ENCODE results near the gene OR10G2.

OR10G2 gene

DNA sequence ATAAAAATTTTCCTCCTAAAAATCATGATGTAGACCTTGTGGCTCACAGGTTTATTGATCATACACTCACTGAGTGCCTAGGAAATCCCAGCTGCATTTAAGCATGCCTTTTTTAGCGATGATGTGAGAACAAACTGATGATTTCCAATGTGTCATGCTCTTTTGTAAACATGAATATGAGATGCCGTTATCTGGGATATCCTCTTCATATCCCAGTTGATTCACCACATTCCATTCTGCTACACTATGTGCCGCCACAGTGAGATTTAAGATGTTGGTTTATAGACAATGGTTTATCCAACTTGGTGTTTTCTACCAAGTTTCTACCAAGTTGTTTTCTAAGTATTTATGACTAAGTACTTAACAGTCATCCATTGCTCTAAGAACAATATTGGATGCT lies 33.6 kb upstream of the OR10G2 start:
- POLR2A ChIA-PET: no interaction called here
- no peak for DNase-seq
- Histone ChIP-seq H3K4me1 (ENCODE audit: control extremely low read depth in 1 of 4, control insufficient read depth in 4 of 4, insufficient read depth in 4 of 4, low read length in 3 of 4) (no peaks in the 10 kb centered on the region), H3K27me3 (replicated peaks in 2 of 5; ENCODE audit: control insufficient read depth in 4 of 5, insufficient read depth in 5 of 5, low read length in 4 of 5) (peaks cover 0 to 8% (median 0%) of the 10 kb centered on the region in 5 experiments), H3K27ac (ENCODE audit: insufficient read depth in 1 of 2, low read depth in 1 of 2, low read length in 2 of 2, poor library complexity in 1 of 2, severe bottlenecking in 2 of 2) (no peak overlapping the region), H3K9me3 (ENCODE audit: control extremely low read depth in 1 of 5, control insufficient read depth in 4 of 5, insufficient read depth in 2 of 5, low read depth in 1 of 5, low read length in 4 of 5) (peaks cover 0 to 3% (median 0%) of the 10 kb centered on the region in 5 experiments), H3K4me3 (ENCODE audit: control insufficient read depth in 1 of 7, extremely low read depth in 1 of 7, insufficient read depth in 4 of 7, low read depth in 2 of 7, low read length in 6 of 7) (no peak overlapping the region), H3K36me3 (ENCODE audit: control insufficient read depth in 4 of 4, insufficient read depth in 4 of 4, low read length in 3 of 4) (no peaks in the 10 kb centered on the region)
- CTCF ChIA-PET: no interaction called here
- no CpG with 5 or more reads among the region's 3 CpGs for WGBS (ENCODE audit: insufficient coverage)

DNA sequence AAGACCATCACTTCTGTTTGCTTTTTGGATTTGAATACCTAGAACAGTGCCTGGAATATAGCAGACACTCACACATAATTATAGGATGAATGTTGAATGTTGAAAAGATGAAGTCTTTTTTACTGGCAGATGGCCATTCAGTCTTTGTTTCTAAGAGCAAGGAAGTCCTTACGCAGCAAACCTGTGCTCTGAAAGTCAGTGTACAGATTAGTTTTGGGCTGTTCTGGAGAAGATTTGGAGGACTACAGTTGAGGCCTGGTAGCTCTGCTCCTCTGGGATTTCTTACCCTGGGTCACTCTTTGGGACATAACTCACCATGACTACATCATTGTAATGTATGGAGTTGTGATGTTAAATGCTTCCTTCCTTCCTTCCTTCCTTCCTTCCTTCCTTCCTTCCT lies 22.2 kb upstream of the OR10G2 start:
- 100% methylated on average over 1 of the region's 1 CpG for WGBS (ENCODE audit: insufficient coverage)
- ChIA-PET POLR2A (no interaction called here), CTCF (interaction anchor here (0.6 kb wide), 1 partner anchor 656 kb away, joined by 3 read pairs; no protein-coding TSS in a partner anchor)
- peaks cover 0 to 5% (median 2%) of the 10 kb centered on the region in 4 experiments for H3K4me1 ChIP-seq (ENCODE audit: control extremely low read depth in 1 of 4, control insufficient read depth in 4 of 4, insufficient read depth in 4 of 4, low read length in 3 of 4)
- H3K27ac ChIP-seq (ENCODE audit: insufficient read depth in 1 of 2, low read depth in 1 of 2, low read length in 2 of 2, poor library complexity in 1 of 2, severe bottlenecking in 2 of 2): no peak overlapping the region
- H3K36me3 ChIP-seq (ENCODE audit: control insufficient read depth in 4 of 4, insufficient read depth in 4 of 4, low read length in 3 of 4): no peaks in the 10 kb centered on the region
- H3K4me3 ChIP-seq (ENCODE audit: control insufficient read depth in 1 of 7, extremely low read depth in 1 of 7, insufficient read depth in 4 of 7, low read depth in 2 of 7, low read length in 6 of 7): no peak overlapping the region
- peaks cover 0 to 5% (median 2%) of the 10 kb centered on the region in 5 experiments for H3K27me3 ChIP-seq (replicated peaks in 2 of 5; ENCODE audit: control insufficient read depth in 4 of 5, insufficient read depth in 5 of 5, low read length in 4 of 5)
- no peaks in the 10 kb centered on the region for H3K9me3 ChIP-seq (ENCODE audit: control extremely low read depth in 1 of 5, control insufficient read depth in 4 of 5, insufficient read depth in 2 of 5, low read depth in 1 of 5, low read length in 4 of 5)
- no peak for DNase-seq

GRCh38 chr14:21654215-21654614 lies 19.5 kb upstream of the OR10G2 start:
- CTCF ChIA-PET: no interaction called here
- Histone ChIP-seq H3K36me3 (ENCODE audit: control insufficient read depth in 4 of 4, insufficient read depth in 4 of 4, low read length in 3 of 4) (no peaks in the 10 kb centered on the region), H3K27me3 (replicated peaks in 2 of 5; ENCODE audit: control insufficient read depth in 4 of 5, insufficient read depth in 5 of 5, low read length in 4 of 5) (peaks cover 0 to 5% (median 2%) of the 10 kb centered on the region in 5 experiments), H3K27ac (ENCODE audit: insufficient read depth in 1 of 2, low read depth in 1 of 2, low read length in 2 of 2, poor library complexity in 1 of 2, severe bottlenecking in 2 of 2) (no peak overlapping the region), H3K9me3 (ENCODE audit: control extremely low read depth in 1 of 5, control insufficient read depth in 4 of 5, insufficient read depth in 2 of 5, low read depth in 1 of 5, low read length in 4 of 5) (no peaks in the 10 kb centered on the region), H3K4me1 (ENCODE audit: control extremely low read depth in 1 of 4, control insufficient read depth in 4 of 4, insufficient read depth in 4 of 4, low read length in 3 of 4) (peaks cover 0 to 5% (median 2%) of the 10 kb centered on the region in 4 experiments), H3K4me3 (ENCODE audit: control insufficient read depth in 1 of 7, extremely low read depth in 1 of 7, insufficient read depth in 4 of 7, low read depth in 2 of 7, low read length in 6 of 7) (no peak overlapping the region)
- no peak for DNase-seq
- POLR2A ChIA-PET: no interaction called here
- WGBS (ENCODE audit: insufficient coverage): 90% methylated on average over 2 of the region's 5 CpGs

- DNase-seq: no peak
- H3K27ac ChIP-seq (ENCODE audit: insufficient read depth in 1 of 2, low read depth in 1 of 2, low read length in 2 of 2, poor library complexity in 1 of 2, severe bottlenecking in 2 of 2): no peak within 1 kb of the TSS
- CTCF ChIA-PET: no interaction called here
- peaks cover 0 to 4% (median 2%) of the 10 kb centered on the region in 5 experiments for H3K27me3 ChIP-seq (replicated peaks in 2 of 5; ENCODE audit: control insufficient read depth in 4 of 5, insufficient read depth in 5 of 5, low read length in 4 of 5)
- 88% methylated on average over 1 of the region's 2 CpGs for WGBS (ENCODE audit: insufficient coverage)
- no peak within 1 kb of the TSS for H3K4me3 ChIP-seq (ENCODE audit: control insufficient read depth in 1 of 7, extremely low read depth in 1 of 7, insufficient read depth in 4 of 7, low read depth in 2 of 7, low read length in 6 of 7)
- peaks cover 0 to 5% (median 2%) of the 10 kb centered on the region in 4 experiments for H3K4me1 ChIP-seq (ENCODE audit: control extremely low read depth in 1 of 4, control insufficient read depth in 4 of 4, insufficient read depth in 4 of 4, low read length in 3 of 4)
- H3K9me3 ChIP-seq (ENCODE audit: control extremely low read depth in 1 of 5, control insufficient read depth in 4 of 5, insufficient read depth in 2 of 5, low read depth in 1 of 5, low read length in 4 of 5): no peaks in the 10 kb centered on the region
- no peaks in the 10 kb centered on the region for H3K36me3 ChIP-seq (ENCODE audit: control insufficient read depth in 4 of 4, insufficient read depth in 4 of 4, low read length in 3 of 4)
- POLR2A ChIA-PET: no interaction called here
These were observed 18.7 kb upstream of the OR10G2 start, which contains the start of gene OR4E2 for GRCh38 chr14:21653331-21653885. Gene OR4E2, plus strand, starts transcription at chr14:21653835. Its CDS starts 11,248 bp downstream, at chr14:21665083.

- no peaks in the 10 kb centered on the region for H3K27me3 ChIP-seq (replicated peaks in 2 of 5; ENCODE audit: control insufficient read depth in 4 of 5, insufficient read depth in 5 of 5, low read length in 4 of 5)
- POLR2A ChIA-PET: no interaction called here
These were observed 17.6 kb upstream of the OR10G2 start for GRCh38 chr14:21652209-21652808.

GRCh38 chr14:21647380-21647779 lies 12.6 kb upstream of the OR10G2 start:
- H3K9me3 ChIP-seq (ENCODE audit: control extremely low read depth in 1 of 5, control insufficient read depth in 4 of 5, insufficient read depth in 2 of 5, low read depth in 1 of 5, low read length in 4 of 5): peaks cover 0 to 1% (median 0%) of the 10 kb centered on the region in 5 experiments
- DNase-seq: no peak
- H3K36me3 ChIP-seq (ENCODE audit: control insufficient read depth in 4 of 4, insufficient read depth in 4 of 4, low read length in 3 of 4): no peaks in the 10 kb centered on the region
- POLR2A ChIA-PET: no interaction called here
- H3K4me3 ChIP-seq (ENCODE audit: control insufficient read depth in 1 of 7, extremely low read depth in 1 of 7, insufficient read depth in 4 of 7, low read depth in 2 of 7, low read length in 6 of 7): no peak overlapping the region
- no peak overlapping the region for H3K27ac ChIP-seq (ENCODE audit: insufficient read depth in 1 of 2, low read depth in 1 of 2, low read length in 2 of 2, poor library complexity in 1 of 2, severe bottlenecking in 2 of 2)
- peaks cover 0 to 3% (median 1%) of the 10 kb centered on the region in 4 experiments for H3K4me1 ChIP-seq (ENCODE audit: control extremely low read depth in 1 of 4, control insufficient read depth in 4 of 4, insufficient read depth in 4 of 4, low read length in 3 of 4)
- H3K27me3 ChIP-seq (replicated peaks in 2 of 5; ENCODE audit: control insufficient read depth in 4 of 5, insufficient read depth in 5 of 5, low read length in 4 of 5): no peaks in the 10 kb centered on the region
- CTCF ChIA-PET: no interaction called here

More at GRCh38 chr14:21652209-21652808, 17.6 kb upstream of the OR10G2 start:
- no peak overlapping the region for H3K27ac ChIP-seq (ENCODE audit: insufficient read depth in 1 of 2, low read depth in 1 of 2, low read length in 2 of 2, poor library complexity in 1 of 2, severe bottlenecking in 2 of 2)
- H3K4me1 ChIP-seq (ENCODE audit: control extremely low read depth in 1 of 4, control insufficient read depth in 4 of 4, insufficient read depth in 4 of 4, low read length in 3 of 4): peaks cover 0 to 5% (median 2%) of the 10 kb centered on the region in 4 experiments
- H3K36me3 ChIP-seq (ENCODE audit: control insufficient read depth in 4 of 4, insufficient read depth in 4 of 4, low read length in 3 of 4): no peaks in the 10 kb centered on the region
- 17% methylated on average over 1 of the region's 1 CpG for WGBS (ENCODE audit: insufficient coverage)
- CTCF ChIA-PET: interaction anchor here (1.0 to 1.8 kb wide), 3 partner anchors 13 to 894 kb away, joined by 3 to 4 read pairs (median 3); no protein-coding TSS in a partner anchor
- no peak overlapping the region for H3K4me3 ChIP-seq (ENCODE audit: control insufficient read depth in 1 of 7, extremely low read depth in 1 of 7, insufficient read depth in 4 of 7, low read depth in 2 of 7, low read length in 6 of 7)
- H3K9me3 ChIP-seq (ENCODE audit: control extremely low read depth in 1 of 5, control insufficient read depth in 4 of 5, insufficient read depth in 2 of 5, low read depth in 1 of 5, low read length in 4 of 5): no peaks in the 10 kb centered on the region
- no peak for DNase-seq

- H3K4me3 ChIP-seq (ENCODE audit: control insufficient read depth in 1 of 7, extremely low read depth in 1 of 7, insufficient read depth in 4 of 7, low read depth in 2 of 7, low read length in 6 of 7): no peak overlapping the region
- POLR2A ChIA-PET: no interaction called here
These were observed 8.7 kb upstream of the OR10G2 start for GRCh38 chr14:21643407-21643806.

More at GRCh38 chr14:21643407-21643806, 8.7 kb upstream of the OR10G2 start:
- Histone ChIP-seq H3K9me3 (ENCODE audit: control extremely low read depth in 1 of 5, control insufficient read depth in 4 of 5, insufficient read depth in 2 of 5, low read depth in 1 of 5, low read length in 4 of 5) (peaks cover 0 to 1% (median 0%) of the 10 kb centered on the region in 5 experiments), H3K27me3 (replicated peaks in 2 of 5; ENCODE audit: control insufficient read depth in 4 of 5, insufficient read depth in 5 of 5, low read length in 4 of 5) (no peaks in the 10 kb centered on the region), H3K4me1 (ENCODE audit: control extremely low read depth in 1 of 4, control insufficient read depth in 4 of 4, insufficient read depth in 4 of 4, low read length in 3 of 4) (no peaks in the 10 kb centered on the region), H3K27ac (ENCODE audit: insufficient read depth in 1 of 2, low read depth in 1 of 2, low read length in 2 of 2, poor library complexity in 1 of 2, severe bottlenecking in 2 of 2) (no peak overlapping the region), H3K36me3 (ENCODE audit: control insufficient read depth in 4 of 4, insufficient read depth in 4 of 4, low read length in 3 of 4) (no peaks in the 10 kb centered on the region)
- no peak for DNase-seq
- CTCF ChIA-PET: interaction anchor here (1.0 kb wide), 1 partner anchor 15 kb away, joined by 3 read pairs; no protein-coding TSS in a partner anchor
- 89% methylated on average over 4 of the region's 5 CpGs for WGBS (ENCODE audit: insufficient coverage)
